Stimulated activated CD8-positive, alpha-beta memory T cell treated with anti-CD3 and anti-CD28 coated beads, Interleukin-4, amount 100 ng/mL, for 4 hours (primary cell): ENCODE data around the gene DCP1B.
"Not testable (repeated sequence)": the region's sequence is repeated elsewhere in the genome, so short reads cannot be mapped to it uniquely, and the experiment has no call there.

Source experiments
- DNase-seq, 2 donors: peaks; one replicate each; pipeline ENCODE4 v3.0.0-alpha.2; 2020; ENCODE audit warnings: low read depth in 2 of 2, low spot score in 1 of 2

Gene DCP1B

DNA sequence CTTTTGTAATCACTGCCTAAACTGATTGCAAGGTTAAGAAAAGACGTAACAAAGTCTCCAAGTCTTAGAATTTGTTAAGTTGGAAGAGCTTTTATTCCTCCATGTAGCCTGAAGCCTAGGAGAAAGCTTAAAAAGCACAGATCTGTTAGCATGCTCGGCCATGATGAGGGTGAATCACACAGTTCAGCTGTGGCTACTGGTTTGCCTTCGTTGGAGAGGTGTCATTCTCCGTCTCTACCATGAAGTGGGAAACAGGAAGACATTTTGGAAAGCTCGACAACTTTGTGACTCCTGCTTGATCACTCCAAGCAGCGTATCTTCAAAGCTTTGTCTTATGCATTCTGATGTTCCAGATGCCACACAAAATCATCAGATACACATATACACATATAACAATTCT lies 27.1 kb downstream of the DCP1B start:
- no peak for DNase-seq

DNA sequence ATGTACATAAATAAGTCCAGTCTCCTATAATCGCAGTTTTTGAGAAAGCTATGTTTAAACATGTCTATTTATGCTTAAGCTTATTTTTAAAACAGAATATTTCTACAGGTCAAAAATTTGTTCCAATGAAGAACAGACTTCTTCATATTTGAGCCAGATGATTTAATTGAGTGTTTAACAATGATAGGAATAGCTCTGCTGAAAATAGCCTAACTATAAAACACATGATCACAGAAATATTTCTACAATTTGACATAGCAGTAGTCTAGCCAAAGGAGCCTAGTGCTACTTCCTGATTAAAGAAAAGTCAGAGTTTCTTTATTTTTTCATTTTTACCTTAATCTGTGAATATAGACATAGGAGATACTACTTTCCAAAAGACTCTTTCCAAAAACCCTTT lies 29.4 kb downstream of the DCP1B start:
- DNase-seq = no peak

DNA sequence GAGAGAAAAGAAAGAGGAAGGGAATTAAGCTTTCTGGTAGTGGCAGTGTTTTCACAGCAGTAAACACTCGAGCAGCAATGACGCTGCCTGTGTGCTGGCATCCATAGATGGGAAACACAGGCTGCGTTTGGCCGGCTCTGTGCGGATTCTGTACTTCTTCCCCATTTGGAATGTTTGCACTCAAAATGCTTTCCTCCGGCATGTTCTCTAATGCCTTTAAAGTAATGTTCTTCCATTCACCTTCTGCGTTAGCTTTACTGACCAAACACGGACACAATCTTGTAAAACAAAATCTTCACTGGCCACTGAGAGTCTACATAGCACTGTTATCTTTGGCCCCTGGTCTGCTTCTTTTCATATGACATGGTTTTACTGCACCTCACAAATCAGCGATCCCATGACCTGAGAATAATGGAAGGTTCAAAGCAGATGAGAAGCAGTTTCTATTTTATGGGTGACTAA lies 31.4 kb downstream of the DCP1B start:
- no peak for DNase-seq

DNA sequence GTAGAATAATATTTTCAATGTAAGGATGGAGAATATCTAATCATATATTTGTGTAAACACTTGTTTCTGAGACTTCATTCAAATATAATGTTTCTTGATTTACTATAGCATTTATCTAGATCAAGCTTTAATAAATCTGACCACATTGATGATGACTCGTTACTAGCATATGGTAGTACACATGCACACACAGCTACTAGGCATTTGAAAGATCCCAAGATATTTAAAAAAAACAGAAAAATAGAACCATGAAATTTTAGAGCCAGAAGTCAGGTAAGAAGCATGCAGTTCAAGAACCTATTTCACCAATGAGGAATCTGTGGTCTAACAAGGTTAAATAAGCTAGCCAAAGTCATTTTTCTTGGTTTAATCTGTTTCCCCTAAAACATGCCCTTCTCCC lies 32.0 kb downstream of the DCP1B start:
- no peak for DNase-seq

DNA sequence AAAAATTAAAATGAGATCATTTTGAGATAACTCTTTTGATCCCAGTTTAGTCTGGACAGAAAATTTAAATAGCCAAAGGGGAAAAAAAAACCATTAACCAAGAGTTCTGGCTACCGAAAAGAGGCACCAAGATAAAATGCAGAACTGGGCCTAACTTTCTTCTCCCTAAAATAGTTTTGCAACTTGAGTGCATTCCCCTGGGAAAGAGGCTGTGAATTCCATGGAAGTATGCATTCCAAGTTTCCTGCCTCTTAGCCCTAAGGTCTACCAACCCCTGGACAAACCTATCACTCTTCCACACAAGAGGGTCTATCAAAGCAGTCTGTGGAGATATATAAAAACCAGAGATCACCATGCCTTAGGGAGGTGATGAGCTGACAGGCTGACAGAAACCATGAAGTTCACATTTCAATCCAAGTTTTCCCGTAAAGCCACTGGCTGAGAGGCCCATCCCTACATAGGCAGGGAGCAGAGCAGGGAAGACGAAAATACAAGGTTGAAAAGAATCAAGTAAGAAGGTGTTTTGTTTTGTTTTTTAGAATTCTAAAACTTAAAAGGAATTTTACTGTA lies 33.8 kb downstream of the DCP1B start:
- no peak for DNase-seq

DNA sequence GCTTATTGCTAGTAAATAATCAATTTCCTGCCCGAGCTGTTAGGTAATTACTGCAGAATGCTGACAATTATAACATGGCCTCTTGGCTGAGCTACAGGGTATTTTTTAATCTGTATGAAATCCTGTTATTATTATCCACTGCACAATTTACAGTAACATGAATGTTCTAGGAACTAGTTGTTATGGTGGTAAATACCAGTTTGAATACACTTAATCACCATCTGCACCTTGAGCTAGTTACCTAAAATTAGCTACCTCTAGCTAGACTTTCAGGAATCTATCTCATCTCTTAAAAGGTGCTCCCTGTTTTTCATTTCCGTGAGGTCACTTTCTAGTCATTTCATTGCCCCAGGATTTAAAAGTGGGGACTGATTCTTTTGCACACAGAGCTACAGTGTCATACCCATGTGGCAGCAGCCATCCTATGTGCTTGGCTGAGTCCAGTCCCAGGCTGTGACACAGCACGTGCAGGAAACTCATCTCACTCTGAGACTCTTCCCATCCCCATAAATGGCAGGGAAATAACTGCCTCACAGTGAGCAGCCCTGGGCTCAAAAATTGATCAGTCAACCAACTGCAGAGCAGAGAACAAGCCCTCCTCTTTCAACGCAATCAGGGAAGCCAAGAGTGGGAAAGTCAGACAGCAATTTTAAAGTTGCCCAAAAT lies 37.6 kb downstream of the DCP1B start:
- no peak for DNase-seq

DNA sequence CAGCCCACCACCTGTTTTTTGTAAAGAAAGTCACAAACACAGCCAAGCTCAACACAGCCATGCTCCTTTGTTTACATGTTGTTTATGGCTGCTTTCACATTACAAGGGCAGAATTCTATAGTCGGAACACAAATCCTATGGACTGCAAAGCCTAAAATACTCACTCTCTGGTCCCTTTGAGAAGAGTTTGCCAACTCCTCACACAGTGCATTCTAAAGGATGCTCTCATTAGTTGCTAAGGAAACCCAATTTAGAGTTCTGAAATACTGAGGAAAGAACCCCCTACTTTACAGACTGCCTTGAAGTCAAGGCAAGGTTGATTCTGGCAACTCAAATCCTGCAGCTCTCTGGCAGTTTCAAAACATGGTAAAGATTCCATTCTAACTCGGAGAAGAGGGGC lies 38.3 kb downstream of the DCP1B start:
- DNase-seq = no peak

DNA sequence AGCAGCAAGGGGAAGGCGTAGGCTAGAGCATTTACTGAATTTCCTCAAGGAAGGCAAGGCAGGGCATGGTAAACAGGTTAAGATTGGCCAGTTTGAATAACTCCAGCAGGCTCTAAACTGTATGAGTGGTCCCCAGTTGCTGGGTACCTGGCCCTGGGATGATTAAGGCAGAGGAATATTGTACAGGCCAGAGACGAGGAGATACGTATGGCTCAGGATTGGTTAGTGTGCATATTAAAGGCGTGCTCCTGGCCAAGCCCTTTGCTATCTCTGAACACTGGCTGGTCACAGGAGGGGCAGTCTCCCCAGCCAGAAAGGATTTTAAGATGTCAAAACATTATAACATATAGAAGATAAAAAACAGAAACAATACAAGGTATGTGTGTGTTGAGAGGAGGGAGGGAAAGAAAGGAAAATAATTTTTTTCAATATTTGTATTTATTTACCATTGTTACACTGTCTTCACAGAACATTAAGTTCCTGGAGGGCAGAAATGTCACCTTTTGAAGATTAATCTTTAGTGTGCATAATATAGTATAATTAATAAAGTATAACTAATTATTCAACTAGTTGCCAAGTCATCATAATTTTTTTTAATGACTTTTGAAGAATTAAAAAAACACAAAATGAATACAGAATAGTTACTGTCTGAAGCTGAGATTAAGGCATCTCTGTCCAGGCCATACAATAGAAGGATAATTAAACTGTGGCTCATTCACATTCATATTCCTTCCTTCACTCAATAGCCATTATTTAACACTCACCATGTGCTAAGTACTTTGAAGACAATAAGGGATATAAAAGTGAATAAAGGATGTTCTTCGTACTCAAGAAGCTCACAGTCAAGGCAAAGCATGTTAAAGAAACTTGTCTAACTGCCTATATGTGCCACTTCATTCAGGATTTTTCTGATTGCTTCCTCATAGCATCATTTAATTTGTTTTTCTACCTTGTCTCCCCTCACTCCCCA lies 41.9 kb downstream of the DCP1B start:
- DNase-seq = no peak

DNA sequence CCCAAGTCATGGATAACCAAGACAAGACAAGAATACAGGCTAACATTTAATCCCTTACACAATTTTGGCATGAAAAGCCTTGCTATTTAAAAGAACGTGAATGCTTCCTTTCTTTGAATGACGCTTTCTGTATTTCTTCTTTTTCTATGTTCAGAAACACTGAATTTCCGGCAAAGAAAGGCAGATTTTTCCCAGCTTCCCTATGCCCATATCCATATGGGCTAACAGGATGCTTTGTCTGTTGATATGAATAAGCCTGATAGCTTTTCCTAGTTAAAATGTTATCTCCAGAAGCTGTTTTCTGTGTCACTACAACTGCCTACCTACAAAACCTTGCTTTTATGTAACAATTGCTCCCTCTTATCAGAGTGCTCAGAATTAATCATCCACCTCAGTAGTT lies 47.5 kb downstream of the DCP1B start:
- no peak for DNase-seq

DNA sequence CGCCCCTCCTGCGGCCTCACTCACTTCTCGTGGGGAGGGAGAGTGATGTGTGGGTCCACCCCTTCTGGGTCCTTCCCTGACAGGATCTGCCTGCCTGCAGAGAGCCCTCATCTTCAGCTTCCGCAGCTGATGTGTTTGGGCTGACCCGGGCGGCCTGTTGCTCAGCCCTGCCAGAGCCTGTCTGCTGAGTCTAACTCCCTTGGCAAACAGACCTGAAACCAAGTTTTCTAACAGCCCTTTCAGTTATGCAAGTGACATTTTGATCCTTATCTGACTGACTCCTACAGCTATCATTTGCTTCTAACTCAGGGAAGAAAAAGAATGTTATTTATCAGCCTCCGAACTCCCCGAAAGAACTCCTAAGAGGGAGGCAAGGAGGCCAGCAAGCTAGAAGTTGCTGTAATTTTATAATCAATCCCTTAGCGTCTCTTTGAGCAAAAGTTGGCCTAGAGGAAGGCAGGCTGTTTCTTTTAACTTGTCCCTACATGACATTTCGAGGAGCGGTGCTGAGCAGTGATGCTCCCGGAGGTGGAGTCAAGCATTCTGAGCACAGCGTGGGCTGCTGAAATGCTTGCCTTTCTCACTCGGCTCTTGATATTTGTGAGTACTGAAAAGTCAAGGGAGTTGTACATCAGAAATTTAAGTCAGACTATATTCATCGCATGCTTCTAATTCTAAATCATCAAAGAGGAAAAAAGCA lies 54.3 kb downstream of the DCP1B start:
- DNase-seq = no peak

DNA sequence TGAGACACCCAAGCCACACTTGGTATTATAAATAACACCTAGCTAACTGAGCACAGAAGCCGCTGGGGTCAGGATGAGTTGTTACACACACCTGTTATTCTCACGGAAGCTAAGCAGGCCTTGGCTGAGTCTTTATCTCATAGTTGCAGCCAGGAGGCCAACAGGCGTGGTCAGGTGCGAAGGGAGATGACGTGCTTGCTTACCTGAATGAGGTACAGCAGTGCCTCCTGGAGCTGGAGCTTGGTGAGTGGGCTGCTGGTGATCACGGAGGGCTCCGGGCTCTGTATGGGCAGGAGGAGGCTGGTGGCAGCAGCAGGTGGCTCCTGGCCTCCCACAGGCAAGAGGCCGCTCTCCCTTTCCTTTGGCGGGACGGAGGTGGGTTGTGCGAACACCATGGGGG lies 55.4 kb downstream of the DCP1B start:
- no peak for DNase-seq

DNA sequence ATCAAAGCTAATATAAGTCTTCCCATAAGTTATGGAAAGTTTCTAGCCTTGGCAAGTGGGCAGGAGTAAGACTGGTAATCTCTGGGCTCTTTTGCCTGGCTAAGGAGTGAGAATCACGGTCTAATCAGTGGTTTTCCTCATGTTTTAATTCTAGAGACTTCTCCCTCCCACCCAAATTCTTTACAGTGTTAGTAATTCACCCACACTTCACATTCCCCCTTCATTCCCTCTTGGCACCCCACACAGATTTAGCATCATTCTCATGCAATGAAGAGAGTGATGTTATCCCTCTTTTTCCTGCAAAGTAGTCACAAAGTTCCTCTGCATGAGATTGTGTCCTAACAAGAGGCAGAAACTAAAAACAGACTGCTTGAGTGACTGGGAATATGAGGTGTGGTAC lies 57.2 kb downstream of the DCP1B start:
- DNase-seq = no peak

DNA sequence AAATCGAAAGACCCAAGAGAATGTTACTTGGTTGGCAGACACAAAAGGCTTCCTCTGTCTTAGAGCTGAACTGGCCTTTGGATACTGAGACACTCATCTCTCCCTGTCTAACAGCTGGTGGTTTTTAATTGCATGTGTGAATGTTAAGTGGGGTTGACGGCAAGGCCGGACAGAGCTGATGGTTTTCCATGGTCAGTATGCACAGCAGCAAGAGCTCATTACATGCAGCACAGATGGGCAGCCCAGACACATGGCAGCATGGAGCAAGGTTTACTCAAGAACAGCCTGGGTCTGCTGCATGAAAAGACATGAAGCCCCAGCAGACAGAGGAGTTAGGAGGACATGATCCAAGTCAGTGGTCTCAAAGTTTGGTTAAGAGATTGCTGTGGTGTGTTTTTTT lies 58.0 kb downstream of the DCP1B start:
- DNase-seq = no peak

DNA sequence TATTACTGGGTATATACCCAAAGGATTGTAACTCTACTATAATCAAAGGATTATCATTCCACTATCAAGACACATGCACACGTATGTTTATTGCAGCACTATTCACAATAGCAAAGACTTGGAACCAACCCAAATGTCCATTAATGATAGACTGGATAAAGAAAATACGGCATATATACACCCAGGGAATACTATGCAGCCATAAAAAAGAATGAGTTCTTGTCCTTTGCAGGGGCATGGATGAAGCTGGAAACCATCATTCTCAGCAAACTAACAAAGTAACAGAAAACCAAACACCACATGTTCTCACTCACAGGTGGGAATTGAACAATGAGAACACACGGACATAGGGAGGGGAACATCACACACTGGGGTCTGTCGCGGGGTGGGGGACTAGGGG lies 58.8 kb downstream of the DCP1B start:
- not testable (repeated sequence) for DNase-seq

DNA sequence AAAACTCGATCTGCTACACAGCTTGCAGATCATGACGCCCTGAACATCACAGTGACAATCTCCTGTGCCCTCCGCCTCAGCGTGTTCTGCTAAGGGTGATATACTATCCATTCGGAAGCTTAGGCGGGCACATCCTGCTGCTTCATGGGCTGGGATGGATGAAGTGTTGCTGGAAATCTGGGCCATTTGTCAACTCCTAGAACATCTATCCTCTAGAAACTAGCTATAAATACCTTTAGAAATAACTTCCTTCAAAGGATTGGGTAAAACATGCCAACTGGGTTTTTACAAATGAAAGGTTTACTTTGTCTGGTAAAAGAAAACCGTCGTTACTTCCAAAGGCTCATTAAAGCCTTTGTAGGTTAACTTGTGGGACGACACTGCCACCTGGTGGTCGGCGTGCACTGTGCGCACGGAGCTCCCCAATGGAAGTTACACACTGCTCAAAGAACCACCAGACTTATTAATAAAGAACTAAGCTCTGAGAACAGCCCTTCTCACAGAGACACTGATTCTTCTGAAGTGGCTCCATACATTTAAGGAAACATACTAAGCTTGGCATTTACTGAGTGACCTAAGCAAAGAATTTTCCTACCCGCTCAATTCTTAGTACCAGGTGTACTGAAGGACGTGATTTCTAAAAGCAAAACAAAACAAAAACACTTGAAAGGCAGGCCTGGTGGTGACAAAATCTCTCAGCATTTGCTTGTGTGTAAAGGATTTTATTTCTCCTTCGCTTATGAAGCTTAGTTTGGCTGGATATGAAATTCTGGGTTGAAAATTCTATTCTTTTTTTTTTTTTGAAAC lies 64.3 kb downstream of the DCP1B start:
- DNase-seq = peak; percentile 73 to 91

DNA sequence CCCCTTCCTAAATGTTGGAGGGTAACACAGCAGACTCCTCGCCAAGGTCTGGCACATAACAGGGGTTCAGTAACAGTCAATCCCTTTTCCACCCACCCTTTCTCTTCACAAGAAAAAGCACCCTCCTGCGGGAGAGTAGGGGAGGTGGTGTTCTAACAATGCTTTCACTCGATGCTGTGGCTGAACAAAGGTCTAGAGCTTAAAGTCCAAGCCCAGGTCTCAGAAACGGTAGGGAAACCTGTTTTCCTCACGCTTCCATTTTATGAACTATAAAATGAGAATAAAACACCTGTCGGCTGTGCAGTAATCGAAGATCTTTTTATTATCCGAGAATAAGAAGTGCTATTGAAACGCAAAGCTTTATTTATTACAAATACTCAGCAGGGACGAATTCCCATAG lies 64.9 kb downstream of the DCP1B start:
- DNase-seq = no peak

DNA sequence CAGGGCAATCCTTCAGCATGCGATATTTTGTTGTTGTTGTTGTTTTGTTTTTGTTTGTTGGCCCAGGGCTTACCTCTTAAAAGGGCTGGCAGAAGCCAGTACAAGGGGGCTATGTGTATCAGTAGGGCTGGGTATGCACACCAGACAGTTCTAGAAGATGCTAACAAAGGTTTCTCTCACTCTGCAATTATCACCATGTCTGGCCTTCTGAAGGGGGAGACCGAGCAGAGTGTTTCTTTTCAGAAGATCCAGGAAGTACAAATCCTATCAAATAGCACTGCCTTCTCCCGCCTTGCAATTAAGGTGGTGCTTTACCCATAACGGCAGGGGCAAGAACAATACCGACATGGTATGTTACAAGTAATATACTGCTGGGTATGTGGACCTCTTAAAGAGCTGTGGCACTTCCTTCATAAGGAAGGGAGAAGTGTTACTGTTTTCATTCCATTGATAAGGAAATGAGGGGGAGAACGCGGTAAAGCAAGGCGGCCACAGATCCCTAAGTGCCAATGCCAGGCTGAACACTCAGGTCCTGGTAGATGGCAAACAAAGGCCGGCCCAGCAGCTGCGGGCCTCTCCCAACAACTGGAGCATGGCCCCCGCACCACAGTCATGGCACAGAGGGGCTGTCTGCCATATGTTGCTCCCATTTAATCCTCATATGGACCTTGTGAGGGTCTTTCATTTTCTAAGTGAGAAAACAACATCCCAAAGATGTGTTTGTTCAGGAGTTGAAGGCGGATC lies 66.6 kb downstream of the DCP1B start:
- DNase-seq = no peak

DNA sequence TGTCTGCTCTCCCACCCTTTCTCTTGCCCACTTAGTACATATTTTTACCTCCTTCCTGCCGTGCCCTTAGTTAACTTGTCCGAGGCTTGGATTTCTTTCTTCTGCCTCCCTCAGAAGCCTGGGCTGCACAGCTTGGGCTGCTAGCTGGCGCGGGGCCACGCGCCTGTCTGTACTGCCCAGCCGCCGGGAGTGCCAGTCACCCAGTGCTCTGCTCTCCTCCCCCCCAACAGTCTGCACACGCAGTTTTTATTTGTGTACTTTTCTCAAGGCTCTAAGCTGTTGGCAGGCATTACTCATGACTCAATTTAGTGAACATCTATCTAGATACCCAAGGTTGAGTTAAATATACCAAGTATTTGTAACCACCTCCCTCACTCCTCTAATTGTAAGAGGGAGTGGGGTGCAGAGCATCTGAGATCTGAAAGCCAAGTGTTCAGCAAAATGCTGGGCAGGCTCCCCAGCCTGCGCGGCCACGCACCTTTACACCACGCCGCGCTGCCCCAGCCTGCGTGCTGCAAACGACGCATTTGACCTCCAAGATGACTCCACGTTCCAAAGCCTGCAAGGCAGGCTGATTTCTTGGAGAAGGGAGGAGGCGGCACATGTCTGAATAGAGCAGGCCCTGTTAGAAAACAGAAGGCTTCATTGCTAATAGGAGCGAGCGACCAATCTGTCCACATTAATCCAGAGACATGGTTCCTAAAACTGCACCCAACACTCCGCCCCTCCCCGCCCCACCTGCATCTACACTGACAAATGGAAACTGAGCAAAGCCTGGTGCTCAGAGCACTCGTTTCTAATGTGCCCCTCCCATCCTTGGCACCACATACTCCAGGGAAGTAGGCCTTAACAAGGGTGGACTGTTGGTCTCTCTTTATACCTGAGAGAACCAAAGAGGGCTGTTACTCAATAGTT lies 67.6 kb downstream of the DCP1B start:
- DNase-seq = no peak
